GM12878 (cell line): ENCODE data around the gene PRUNE1. TPM values are rescaled to one million over a fixed set of nuclear protein-coding genes. Genes with fewer than 3 reads are reported as not detected.
A peak's percentile ranks its signal among the peaks of the same experiment; 100 is the strongest.

ENCODE experiments used
- CBFB ChIP-seq: IDR thresholded peaks from 2 replicates; pipeline ENCODE4 v1.6.1; 2016; ENCODE audit warnings: antibody characterized with exemption, low read depth
- LARP7 ChIP-seq: fragments of 450-650 bp; IDR thresholded peaks from 2 replicates; pipeline ENCODE4 v1.6.1; 2017; ENCODE audit warnings: mild to moderate bottlenecking
- POLR2AphosphoS5 ChIP-seq: IDR thresholded peaks from 2 replicates; pipeline ENCODE4 v1.6.1; 2011; ENCODE audit warnings: mild to moderate bottlenecking, low read length, inconsistent platforms
- RB1 ChIP-seq: fragments of 450-650 bp; formaldehyde crosslinking; IDR thresholded peaks from 2 replicates; pipeline ENCODE4 v1.6.1; 2017; ENCODE audit warnings: mild to moderate bottlenecking, borderline replicate concordance
- SIX5 ChIP-seq: IDR thresholded peaks from 2 replicates; pipeline ENCODE4 v1.6.1; 2011; ENCODE audit warnings: mild to moderate bottlenecking, low read depth, low read length, moderate library complexity; ENCODE audit not compliant: severe bottlenecking
- SUZ12 ChIP-seq: fragments of 200-600 bp; sonication (generic); IDR thresholded peaks from one replicate; pipeline ENCODE4 v1.6.1; 2018; ENCODE audit warnings: antibody characterized with exemption, mild to moderate bottlenecking; ENCODE audit not compliant: unreplicated experiment
- TAF1 ChIP-seq: IDR thresholded peaks from 2 replicates; pipeline ENCODE4 v1.6.1; 2011; ENCODE audit warnings: mild to moderate bottlenecking, low read depth, low read length, borderline replicate concordance
- ZNF274 ChIP-seq: IDR thresholded peaks from one replicate; pipeline ENCODE4 v1.8.0; 2011; ENCODE audit not compliant: insufficient read length, insufficient read depth
- polyA plus RNA-seq, 11 experiments: library from polyadenylated mRNA; depleted of rRNA in 4 of 11; unstranded in 6 of 11; stranded (reverse) in 5 of 11; fragments of >200 nt; fragmentation: Nextera tagmentation in 4 of 11; fragmentation: Illumina TruSeq in 1 of 11; extraction: Ambion mirVana in 4 of 11; extraction: Trizol in 1 of 11; gene quantifications; 1 replicate in 1 of 11; 2 replicates in 10 of 11; pipeline versions ENCODE4 v1.2.1 to v1.2.3, GENCODE V29; 2011 to 2016; ENCODE audit warnings: inconsistent platforms in 2 of 11, missing spikeins in 2 of 11, low read depth in 1 of 11
- total RNA-seq, 4 experiments: library from RNA; depleted of rRNA in 3 of 4; stranded (reverse); fragments of >200 nt in 3 of 4; fragmentation: Illumina TruSeq in 1 of 4; extraction: Trizol in 1 of 4; gene quantifications; 2 replicates each; pipeline versions ENCODE4 v1.2.1 to v1.2.3, GENCODE V29; 2013 to 2021
- TF ChIP-seq, protein P1 (sequence below): IDR thresholded peaks from 2 replicates; pipeline ENCODE4 v1.6.1; 2012; ENCODE audit warnings: improper control_type of control experiment, low read depth, low read length; ENCODE audit not compliant: insufficient replicate concordance
- TF ChIP-seq, protein P2 (sequence below): fragments of 450-650 bp; IDR thresholded peaks from 2 replicates; pipeline ENCODE4 v1.6.1; 2014; ENCODE audit warnings: mild to moderate bottlenecking
- TF ChIP-seq, protein P3 (sequence below): fragments of 150-350 bp; IDR thresholded peaks from 2 replicates; pipeline ENCODE4 v1.6.1; 2016; ENCODE audit warnings: low read depth, low read length

PRUNE1 gene
- total and polyA plus RNA-seq, 10 of the 15 experiments (the other 5 are each of a cell fraction or from before 2014, with no cell fraction given) = 4.7 to 24.5 (median 12.4) TPM

DNA sequence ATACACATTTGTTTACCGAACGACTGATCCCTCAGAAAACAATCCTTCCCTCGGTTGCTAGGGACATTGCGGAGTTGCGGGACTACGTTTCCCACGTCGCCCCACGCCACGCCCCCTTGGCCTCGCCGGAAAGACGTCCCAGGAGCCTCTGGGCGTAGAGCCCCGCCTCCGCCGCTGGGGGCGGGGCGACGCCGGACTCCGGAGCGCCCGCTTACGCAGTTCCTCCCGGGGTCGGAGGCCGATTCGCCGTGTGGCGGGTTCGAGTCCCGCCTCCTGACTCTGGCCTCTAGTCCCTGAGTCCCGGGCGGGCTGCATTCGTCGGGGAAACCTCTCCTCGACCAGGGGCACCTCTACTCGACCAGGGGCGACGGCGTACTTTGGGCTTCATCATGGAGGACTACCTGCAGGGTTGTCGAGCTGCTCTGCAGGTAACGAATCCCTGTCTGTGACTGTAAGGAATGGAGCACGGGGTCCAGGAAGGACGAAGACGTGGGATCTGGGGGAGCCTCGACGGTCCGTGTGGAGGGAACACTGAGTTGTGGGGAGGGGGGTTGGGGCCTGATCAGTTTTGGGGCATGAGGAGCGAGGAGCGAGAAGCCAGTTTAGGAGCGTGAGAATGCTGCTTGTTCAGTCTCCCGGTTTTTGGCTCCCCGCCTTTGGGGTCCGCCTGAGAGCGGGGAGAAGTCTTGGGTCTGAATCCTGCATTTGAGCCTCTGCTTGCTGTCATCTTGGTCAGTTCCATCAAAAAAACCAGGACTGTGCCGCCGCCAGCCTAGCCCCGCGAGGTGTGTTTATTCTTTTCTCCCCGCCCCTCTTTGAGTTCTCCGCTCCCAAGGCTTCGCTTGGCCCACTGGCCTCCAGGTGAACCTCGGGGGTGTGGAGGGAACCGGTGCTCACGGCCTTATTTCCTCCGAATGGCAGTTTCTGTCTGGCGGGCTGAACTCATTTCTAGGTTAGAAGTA is at the start of gene PRUNE1 (continued):
- TF ChIP-seq ZNF274 = no peak
- TF ChIP-seq POLR2AphosphoS5 = peak; percentile 40; the same call in 1 of the 2 replicates
- TF ChIP-seq, protein P1, sequence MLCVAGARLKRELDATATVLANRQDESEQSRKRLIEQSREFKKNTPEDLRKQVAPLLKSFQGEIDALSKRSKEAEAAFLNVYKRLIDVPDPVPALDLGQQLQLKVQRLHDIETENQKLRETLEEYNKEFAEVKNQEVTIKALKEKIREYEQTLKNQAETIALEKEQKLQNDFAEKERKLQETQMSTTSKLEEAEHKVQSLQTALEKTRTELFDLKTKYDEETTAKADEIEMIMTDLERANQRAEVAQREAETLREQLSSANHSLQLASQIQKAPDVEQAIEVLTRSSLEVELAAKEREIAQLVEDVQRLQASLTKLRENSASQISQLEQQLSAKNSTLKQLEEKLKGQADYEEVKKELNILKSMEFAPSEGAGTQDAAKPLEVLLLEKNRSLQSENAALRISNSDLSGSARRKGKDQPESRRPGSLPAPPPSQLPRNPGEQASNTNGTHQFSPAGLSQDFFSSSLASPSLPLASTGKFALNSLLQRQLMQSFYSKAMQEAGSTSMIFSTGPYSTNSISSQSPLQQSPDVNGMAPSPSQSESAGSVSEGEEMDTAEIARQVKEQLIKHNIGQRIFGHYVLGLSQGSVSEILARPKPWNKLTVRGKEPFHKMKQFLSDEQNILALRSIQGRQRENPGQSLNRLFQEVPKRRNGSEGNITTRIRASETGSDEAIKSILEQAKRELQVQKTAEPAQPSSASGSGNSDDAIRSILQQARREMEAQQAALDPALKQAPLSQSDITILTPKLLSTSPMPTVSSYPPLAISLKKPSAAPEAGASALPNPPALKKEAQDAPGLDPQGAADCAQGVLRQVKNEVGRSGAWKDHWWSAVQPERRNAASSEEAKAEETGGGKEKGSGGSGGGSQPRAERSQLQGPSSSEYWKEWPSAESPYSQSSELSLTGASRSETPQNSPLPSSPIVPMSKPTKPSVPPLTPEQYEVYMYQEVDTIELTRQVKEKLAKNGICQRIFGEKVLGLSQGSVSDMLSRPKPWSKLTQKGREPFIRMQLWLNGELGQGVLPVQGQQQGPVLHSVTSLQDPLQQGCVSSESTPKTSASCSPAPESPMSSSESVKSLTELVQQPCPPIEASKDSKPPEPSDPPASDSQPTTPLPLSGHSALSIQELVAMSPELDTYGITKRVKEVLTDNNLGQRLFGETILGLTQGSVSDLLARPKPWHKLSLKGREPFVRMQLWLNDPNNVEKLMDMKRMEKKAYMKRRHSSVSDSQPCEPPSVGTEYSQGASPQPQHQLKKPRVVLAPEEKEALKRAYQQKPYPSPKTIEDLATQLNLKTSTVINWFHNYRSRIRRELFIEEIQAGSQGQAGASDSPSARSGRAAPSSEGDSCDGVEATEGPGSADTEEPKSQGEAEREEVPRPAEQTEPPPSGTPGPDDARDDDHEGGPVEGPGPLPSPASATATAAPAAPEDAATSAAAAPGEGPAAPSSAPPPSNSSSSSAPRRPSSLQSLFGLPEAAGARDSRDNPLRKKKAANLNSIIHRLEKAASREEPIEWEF = no peak
- TF ChIP-seq RB1 = peak; percentile 73
- TF ChIP-seq CBFB = no peak
- TF ChIP-seq TAF1 = no peak
- TF ChIP-seq, protein P2, sequence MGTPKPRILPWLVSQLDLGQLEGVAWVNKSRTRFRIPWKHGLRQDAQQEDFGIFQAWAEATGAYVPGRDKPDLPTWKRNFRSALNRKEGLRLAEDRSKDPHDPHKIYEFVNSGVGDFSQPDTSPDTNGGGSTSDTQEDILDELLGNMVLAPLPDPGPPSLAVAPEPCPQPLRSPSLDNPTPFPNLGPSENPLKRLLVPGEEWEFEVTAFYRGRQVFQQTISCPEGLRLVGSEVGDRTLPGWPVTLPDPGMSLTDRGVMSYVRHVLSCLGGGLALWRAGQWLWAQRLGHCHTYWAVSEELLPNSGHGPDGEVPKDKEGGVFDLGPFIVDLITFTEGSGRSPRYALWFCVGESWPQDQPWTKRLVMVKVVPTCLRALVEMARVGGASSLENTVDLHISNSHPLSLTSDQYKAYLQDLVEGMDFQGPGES = no peak
- TF ChIP-seq LARP7 = peak; percentile 52; the same call in 1 of the 2 replicates
- peak; percentile 83 for TF ChIP-seq SIX5
- no peak for TF ChIP-seq SUZ12
- TF ChIP-seq, protein P3, sequence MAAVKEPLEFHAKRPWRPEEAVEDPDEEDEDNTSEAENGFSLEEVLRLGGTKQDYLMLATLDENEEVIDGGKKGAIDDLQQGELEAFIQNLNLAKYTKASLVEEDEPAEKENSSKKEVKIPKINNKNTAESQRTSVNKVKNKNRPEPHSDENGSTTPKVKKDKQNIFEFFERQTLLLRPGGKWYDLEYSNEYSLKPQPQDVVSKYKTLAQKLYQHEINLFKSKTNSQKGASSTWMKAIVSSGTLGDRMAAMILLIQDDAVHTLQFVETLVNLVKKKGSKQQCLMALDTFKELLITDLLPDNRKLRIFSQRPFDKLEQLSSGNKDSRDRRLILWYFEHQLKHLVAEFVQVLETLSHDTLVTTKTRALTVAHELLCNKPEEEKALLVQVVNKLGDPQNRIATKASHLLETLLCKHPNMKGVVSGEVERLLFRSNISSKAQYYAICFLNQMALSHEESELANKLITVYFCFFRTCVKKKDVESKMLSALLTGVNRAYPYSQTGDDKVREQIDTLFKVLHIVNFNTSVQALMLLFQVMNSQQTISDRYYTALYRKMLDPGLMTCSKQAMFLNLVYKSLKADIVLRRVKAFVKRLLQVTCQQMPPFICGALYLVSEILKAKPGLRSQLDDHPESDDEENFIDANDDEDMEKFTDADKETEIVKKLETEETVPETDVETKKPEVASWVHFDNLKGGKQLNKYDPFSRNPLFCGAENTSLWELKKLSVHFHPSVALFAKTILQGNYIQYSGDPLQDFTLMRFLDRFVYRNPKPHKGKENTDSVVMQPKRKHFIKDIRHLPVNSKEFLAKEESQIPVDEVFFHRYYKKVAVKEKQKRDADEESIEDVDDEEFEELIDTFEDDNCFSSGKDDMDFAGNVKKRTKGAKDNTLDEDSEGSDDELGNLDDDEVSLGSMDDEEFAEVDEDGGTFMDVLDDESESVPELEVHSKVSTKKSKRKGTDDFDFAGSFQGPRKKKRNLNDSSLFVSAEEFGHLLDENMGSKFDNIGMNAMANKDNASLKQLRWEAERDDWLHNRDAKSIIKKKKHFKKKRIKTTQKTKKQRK = no peak
